CD4-positive, alpha-beta T cell treated with Interleukin-17A for 1 hour (primary cell): Measurements from ENCODE around the gene MICALL1.

Source experiments
- DNase-seq: peaks from one replicate; pipeline ENCODE4 v3.0.0-alpha.2; 2020

The MICALL1 gene

GRCh38 chr22:37907036-37907954, 1.2 kb downstream of the MICALL1 start:
- no peak for DNase-seq

- DNase-seq = no peak
Observed at GRCh38 chr22:37909766-37910165, 3.7 kb downstream of the MICALL1 start.

- no peak for DNase-seq
Observed at GRCh38 chr22:37910890-37911672, 5.0 kb downstream of the MICALL1 start.

GRCh38 chr22:37911697-37912096, 5.6 kb downstream of the MICALL1 start:
- DNase-seq = no peak

- no peak for DNase-seq
Observed at GRCh38 chr22:37912171-37912570, 6.1 kb downstream of the MICALL1 start.

- no peak for DNase-seq
Observed at GRCh38 chr22:37913233-37913721, 7.2 kb downstream of the MICALL1 start.

- no peak for DNase-seq
Observed at GRCh38 chr22:37916311-37916710, 10.2 kb downstream of the MICALL1 start.

GRCh38 chr22:37917874-37918548, 11.9 kb downstream of the MICALL1 start:
- DNase-seq = no peak

- no peak for DNase-seq
Observed at GRCh38 chr22:37918580-37919270, 12.6 kb downstream of the MICALL1 start.

GRCh38 chr22:37920126-37920525, 14.0 kb downstream of the MICALL1 start:
- no peak for DNase-seq

GRCh38 chr22:37922191-37922590, 16.1 kb downstream of the MICALL1 start:
- no peak for DNase-seq

- no peak for DNase-seq
Observed at GRCh38 chr22:37923927-37924326, 17.8 kb downstream of the MICALL1 start.

- DNase-seq = no peak
Observed at GRCh38 chr22:37924386-37925065, 18.4 kb downstream of the MICALL1 start.

- no peak for DNase-seq
Observed at GRCh38 chr22:37925330-37925729, 19.2 kb downstream of the MICALL1 start.

- DNase-seq = no peak
Observed at GRCh38 chr22:37925767-37926166, 19.7 kb downstream of the MICALL1 start.

GRCh38 chr22:37926358-37926757, 20.3 kb downstream of the MICALL1 start:
- DNase-seq = no peak

GRCh38 chr22:37926771-37927636, 20.9 kb downstream of the MICALL1 start:
- DNase-seq = no peak

GRCh38 chr22:37927637-37927936, 21.5 kb downstream of the MICALL1 start:
- DNase-seq = no peak

GRCh38 chr22:37929390-37929789, 23.3 kb downstream of the MICALL1 start:
- DNase-seq = no peak

GRCh38 chr22:37930270-37930951, 24.3 kb downstream of the MICALL1 start:
- no peak for DNase-seq
